Coronary artery (tissue), 2 donors: ENCODE data around the gene RERE.

Experiments
- DNase-seq: peaks from one replicate; pipeline ENCODE4 v3.0.0-alpha.2; 2017; ENCODE audit warnings: low spot score
- H3K27ac ChIP-seq, 2 donors: fragments of 200-600 bp; sonication (generic); one replicate each; pipeline ENCODE4 v1.5.1; 2016 to 2019
- H3K4me3 ChIP-seq: fragments of 200-600 bp; sonication (generic); 2 replicates; pipeline ENCODE4 v1.5.1; 2016; ENCODE audit warnings: mild to moderate bottlenecking, moderate library complexity
- TF ChIP-seq, protein P1 (sequence below): fragments of 200-600 bp; sonication (generic); IDR thresholded peaks from one replicate; pipeline ENCODE4 v1.5.1; 2019; ENCODE audit warnings: antibody characterized with exemption

The RERE gene

GRCh38 chr1:8604041-8604945 is 213.1 kb downstream of the RERE start:
- DNase-seq: no peak
- TF ChIP-seq, protein P1, sequence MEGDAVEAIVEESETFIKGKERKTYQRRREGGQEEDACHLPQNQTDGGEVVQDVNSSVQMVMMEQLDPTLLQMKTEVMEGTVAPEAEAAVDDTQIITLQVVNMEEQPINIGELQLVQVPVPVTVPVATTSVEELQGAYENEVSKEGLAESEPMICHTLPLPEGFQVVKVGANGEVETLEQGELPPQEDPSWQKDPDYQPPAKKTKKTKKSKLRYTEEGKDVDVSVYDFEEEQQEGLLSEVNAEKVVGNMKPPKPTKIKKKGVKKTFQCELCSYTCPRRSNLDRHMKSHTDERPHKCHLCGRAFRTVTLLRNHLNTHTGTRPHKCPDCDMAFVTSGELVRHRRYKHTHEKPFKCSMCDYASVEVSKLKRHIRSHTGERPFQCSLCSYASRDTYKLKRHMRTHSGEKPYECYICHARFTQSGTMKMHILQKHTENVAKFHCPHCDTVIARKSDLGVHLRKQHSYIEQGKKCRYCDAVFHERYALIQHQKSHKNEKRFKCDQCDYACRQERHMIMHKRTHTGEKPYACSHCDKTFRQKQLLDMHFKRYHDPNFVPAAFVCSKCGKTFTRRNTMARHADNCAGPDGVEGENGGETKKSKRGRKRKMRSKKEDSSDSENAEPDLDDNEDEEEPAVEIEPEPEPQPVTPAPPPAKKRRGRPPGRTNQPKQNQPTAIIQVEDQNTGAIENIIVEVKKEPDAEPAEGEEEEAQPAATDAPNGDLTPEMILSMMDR: no peak
- H3K27ac ChIP-seq: no peak overlapping the region
- H3K4me3 ChIP-seq: no peak overlapping the region

GRCh38 chr1:8603220-8603616 is 214.2 kb downstream of the RERE start:
- Histone ChIP-seq H3K27ac (no peak overlapping the region), H3K4me3 (no peak overlapping the region)
- DNase-seq: no peak
- TF ChIP-seq, protein P1: no peak

DNA sequence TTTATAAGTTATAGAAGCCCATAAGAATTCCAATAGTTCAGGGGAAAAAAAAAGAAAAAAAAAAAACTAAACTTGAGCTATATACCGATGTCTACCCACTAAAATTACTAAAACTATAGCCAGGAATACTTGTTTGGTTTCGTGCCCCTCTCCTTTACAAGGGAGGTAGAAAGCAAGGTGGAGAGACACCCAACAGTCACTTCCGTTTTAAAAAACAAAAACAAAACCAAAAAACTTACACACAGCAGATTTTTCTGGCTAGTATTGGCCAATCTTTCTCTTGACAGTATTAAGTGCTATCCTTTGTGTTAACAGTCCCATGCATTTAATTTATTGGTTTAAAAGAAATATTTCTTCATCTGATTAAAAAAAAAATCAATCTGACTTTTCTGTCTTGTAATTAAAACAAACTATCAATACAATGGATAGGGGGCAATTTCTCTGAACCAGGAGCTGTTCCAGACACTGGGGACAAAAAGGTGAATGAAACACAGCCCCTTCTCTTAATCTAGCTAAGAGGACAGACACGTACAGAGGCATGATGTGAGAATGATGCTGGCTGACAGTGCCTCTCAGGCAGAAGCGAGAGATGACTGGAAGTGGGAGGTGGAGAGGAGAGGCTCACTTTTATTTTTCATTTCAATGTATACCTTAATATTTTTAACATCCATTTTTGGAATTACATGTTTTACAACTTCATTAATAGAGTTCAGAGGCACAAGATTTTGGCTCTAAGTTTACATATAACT is 214.8 kb downstream of the RERE start:
- DNase-seq: no peak
- TF ChIP-seq, protein P1: no peak
- H3K27ac ChIP-seq: no peak overlapping the region
- no peak overlapping the region for H3K4me3 ChIP-seq

- TF ChIP-seq, protein P1: no peak
- Histone ChIP-seq H3K4me3 (no peak overlapping the region), H3K27ac (no peak overlapping the region)
- DNase-seq: no peak
These were observed 217.1 kb downstream of the RERE start for GRCh38 chr1:8600336-8600735.

GRCh38 chr1:8599646-8600212 is 217.7 kb downstream of the RERE start:
- H3K4me3 ChIP-seq: no peak overlapping the region
- peak overlapping the region in 1 of 2 donors; percentile 11 for H3K27ac ChIP-seq
- no peak for DNase-seq
- TF ChIP-seq, protein P1: no peak

DNA sequence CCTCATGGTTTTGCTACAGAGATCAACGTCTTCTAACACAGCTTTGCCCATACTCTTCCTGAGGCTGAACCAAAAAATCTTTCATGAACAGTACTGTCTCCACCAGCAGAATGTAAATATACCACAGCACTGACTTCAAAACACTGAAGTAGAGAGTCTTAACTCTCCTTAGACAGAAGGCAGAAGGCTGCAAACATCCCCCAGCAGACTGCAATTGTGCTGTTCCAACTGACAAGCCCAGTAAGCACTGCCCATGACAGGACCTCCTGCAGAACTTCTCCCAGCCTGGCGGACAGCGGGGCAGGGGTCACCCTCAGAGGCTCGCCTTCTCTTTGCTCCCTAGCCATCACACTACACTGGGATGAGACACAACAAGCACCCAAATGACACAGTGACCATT is 218.7 kb downstream of the RERE start:
- Histone ChIP-seq H3K27ac (peak overlapping the region in 1 of 2 donors; percentile 70), H3K4me3 (peak overlapping the region; percentile 24)
- TF ChIP-seq, protein P1: no peak
- DNase-seq: no peak
